GM12801 (cell line): ENCODE data around the gene MFN1.

Experiments used
- TF ChIP-seq, protein P1 (sequence below): IDR thresholded peaks from one replicate; pipeline ENCODE4 v1.5.1; 2011; ENCODE audit warnings: control low read depth; ENCODE audit not compliant: insufficient read length; ENCODE audit errors: extremely low read depth

The MFN1 gene

DNA sequence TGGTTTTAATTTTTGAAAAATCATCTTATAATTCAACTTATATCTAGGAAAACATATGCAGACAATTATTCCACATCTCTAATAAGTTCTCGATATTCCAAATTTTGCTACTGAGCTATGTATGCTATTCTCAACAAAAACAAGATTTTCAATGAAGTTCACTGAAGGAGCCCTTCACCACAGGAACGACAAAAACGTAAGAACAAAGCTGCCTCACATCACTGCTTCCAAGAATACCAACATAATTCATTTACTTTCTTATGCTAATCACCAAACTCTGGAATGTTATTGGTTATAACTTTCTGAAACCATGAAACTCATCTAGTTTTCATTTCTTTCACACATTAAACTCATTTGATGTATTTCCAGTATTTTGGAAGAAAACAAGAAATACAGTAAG, 54.1 kb downstream of the MFN1 start:
- TF ChIP-seq, protein P1, sequence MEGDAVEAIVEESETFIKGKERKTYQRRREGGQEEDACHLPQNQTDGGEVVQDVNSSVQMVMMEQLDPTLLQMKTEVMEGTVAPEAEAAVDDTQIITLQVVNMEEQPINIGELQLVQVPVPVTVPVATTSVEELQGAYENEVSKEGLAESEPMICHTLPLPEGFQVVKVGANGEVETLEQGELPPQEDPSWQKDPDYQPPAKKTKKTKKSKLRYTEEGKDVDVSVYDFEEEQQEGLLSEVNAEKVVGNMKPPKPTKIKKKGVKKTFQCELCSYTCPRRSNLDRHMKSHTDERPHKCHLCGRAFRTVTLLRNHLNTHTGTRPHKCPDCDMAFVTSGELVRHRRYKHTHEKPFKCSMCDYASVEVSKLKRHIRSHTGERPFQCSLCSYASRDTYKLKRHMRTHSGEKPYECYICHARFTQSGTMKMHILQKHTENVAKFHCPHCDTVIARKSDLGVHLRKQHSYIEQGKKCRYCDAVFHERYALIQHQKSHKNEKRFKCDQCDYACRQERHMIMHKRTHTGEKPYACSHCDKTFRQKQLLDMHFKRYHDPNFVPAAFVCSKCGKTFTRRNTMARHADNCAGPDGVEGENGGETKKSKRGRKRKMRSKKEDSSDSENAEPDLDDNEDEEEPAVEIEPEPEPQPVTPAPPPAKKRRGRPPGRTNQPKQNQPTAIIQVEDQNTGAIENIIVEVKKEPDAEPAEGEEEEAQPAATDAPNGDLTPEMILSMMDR, result no peak

DNA sequence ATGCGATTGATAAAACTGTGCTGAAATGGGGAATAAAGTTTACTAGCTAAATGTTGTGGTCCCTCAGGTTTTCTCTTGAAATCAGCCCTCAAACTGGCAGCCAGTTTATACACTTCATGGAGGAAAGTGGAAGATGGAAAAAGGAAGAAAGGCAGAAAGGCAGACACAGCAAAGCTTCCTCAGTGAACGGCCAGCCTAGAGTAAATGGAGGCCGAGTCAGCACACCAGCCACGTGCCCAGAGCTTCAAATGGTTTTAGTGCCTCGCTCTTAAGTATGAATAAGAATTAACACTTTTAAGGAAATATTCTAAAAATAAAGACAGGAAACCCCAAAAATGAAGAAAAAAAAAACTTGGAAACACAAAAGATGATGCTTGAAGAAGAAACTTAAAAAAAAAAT, 55.5 kb downstream of the MFN1 start:
- TF ChIP-seq, protein P1, result no peak

DNA sequence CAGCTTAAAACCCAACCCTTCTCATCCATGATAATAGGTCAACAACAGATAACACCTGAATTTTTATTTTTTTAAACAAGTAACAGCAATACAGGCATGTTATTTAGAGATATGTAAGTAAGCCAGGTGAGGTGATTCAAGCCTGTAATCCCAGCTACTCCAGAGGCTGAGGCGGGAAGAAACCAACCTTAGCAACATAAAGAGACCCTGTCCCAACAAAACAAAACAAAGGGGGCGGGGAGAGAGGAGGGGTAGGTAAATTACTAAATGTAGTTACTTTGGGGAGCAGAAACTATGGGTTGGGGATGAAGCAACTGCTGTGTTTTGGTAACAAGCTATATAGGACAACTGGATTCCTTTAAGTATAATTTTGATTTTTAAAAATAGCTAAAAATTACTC, 56.8 kb downstream of the MFN1 start:
- TF ChIP-seq, protein P1, result no peak

DNA sequence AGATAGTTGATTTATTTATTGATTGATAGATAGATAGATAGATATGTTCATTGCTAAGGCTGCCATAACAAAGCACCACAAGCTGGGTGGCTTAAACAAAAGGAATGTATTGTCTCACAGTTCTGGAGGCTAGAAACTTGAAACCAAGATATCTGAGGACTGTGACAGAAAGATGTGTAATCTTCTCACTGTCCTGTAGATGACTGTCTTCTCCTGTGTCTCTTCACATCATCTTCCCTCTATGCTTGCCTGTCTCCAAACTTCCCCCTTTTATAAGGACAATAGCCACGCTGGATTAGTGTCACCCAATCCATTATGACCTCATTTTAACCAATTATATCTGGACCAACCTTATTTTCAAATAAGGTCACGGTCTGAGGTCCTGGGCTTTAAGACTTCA, 62.8 kb downstream of the MFN1 start:
- TF ChIP-seq, protein P1, result no peak

DNA sequence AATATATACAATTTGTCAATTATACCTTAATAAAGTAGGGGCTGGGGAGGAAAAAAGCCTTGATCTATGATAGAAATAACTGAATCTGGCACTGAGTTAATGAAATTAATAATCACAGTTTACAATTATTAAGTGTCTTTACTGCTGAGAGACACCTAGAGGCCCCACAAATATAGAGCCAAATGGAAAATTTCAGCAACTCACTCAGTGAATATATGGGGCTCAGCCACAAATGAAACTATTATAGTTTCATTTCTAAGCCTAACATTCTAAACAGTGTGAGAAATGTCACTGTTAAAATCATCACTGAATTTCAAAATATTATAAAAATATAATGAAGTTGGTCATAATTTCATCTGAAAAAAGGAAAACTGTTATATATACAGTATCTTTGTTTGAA, 63.5 kb downstream of the MFN1 start:
- TF ChIP-seq, protein P1, result no peak

DNA sequence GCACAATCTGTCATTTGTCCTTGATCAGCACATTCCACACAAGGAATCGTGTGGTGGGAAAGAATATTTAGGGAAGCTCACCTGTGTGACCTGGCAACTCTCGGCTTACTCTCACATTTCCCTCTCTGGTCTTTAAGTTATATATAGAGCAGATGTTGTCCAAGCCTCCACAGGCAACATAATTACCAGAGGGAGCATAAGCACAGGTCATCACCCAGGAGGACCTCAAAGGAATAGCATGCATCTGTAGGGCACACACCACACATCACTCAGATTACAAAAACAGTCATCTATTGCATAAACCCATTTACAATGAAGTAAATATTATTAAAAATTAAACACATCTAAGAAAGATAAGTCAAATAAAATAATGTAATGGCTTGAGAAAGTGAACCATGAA, 67.3 kb downstream of the MFN1 start:
- TF ChIP-seq, protein P1, result no peak

DNA sequence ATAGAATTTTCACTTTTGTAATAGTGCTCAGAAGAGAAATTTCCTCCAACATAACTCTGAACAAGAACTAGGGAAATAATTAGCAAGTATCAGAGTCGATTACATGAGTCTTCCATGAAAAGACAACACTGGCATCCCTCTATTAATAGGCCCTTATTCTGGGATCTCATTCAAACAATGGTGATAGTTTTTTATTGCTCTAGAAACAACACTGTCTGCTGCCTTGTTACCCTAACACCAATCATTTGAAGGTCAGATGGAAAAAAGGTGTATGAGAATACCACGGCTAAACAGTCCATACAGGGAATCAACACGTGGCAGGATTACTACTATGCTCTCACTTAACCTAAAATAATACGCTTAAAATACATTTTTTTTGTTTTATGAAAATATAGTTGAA, 67.9 kb downstream of the MFN1 start:
- TF ChIP-seq, protein P1, result no peak

DNA sequence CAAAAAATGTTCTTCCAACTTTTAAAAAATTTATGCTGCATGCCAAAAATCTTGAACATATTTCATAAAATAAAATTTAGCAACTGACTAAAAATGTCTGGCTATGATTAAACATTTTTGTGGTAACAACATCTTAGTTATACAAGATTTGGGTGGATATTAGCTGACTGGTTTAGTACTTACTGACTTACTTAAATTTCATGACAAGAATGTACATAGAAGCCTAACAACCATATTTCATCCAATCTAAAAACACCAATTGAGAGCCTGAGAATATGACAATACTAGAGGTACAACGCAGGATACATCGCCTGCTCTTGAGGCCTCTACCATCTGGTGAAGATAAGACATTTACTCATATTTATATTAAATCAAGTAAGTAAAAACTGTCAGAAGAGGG, 69.2 kb downstream of the MFN1 start:
- TF ChIP-seq, protein P1, result no peak
